CD4-positive, alpha-beta T cell treated with Interleukin-6 for 4 hours (primary cell): ENCODE measurements around the gene LINGO4.

Experiments used
- DNase-seq: peaks from one replicate; pipeline ENCODE4 v3.0.0-alpha.2; 2020; ENCODE audit warnings: mixed read lengths

LINGO4 gene

GRCh38 chr1:151805066-151805820 is at the start of gene LINGO4:
LINGO4 (minus strand) TSS chr1:151805419; CDS start chr1:151802704, 2,715 bp downstream.
- no peak for DNase-seq

GRCh38 chr1:151854658-151855057 is 49.4 kb upstream of the LINGO4 start:
- no peak for DNase-seq

- DNase-seq, result no peak
These were observed 48.3 kb upstream of the LINGO4 start, which contains the start of gene THEM5 for GRCh38 chr1:151853411-151853943. THEM5 (minus strand) TSS chr1:151853712; CDS start chr1:151853565, 147 bp downstream.

GRCh38 chr1:151852733-151853132 is 47.5 kb upstream of the LINGO4 start:
- DNase-seq, result no peak

GRCh38 chr1:151851886-151852285 is 46.7 kb upstream of the LINGO4 start:
- DNase-seq, result no peak

GRCh38 chr1:151849871-151850270 is 44.7 kb upstream of the LINGO4 start:
- DNase-seq, result no peak

GRCh38 chr1:151849126-151849525 is 43.9 kb upstream of the LINGO4 start:
- no peak for DNase-seq

GRCh38 chr1:151847867-151848596 is 42.8 kb upstream of the LINGO4 start:
- no peak for DNase-seq

GRCh38 chr1:151846686-151847237 is 41.5 kb upstream of the LINGO4 start:
- DNase-seq, result no peak

GRCh38 chr1:151846062-151846568 is 40.9 kb upstream of the LINGO4 start:
- DNase-seq, result no peak

- no peak for DNase-seq
These were observed 38.2 kb upstream of the LINGO4 start for GRCh38 chr1:151843398-151843797.

- DNase-seq, result no peak
These were observed 35.9 kb upstream of the LINGO4 start for GRCh38 chr1:151841141-151841540.

GRCh38 chr1:151840421-151840820 is 35.2 kb upstream of the LINGO4 start:
- no peak for DNase-seq

GRCh38 chr1:151839457-151840403 is 34.5 kb upstream of the LINGO4 start, which contains the start of gene C2CD4D:
C2CD4D (minus strand) TSS chr1:151839820; CDS start chr1:151838989, 831 bp downstream.
- peak; percentile 76 for DNase-seq

GRCh38 chr1:151839082-151839412 is 33.8 kb upstream of the LINGO4 start:
- DNase-seq, result no peak

- peak; percentile 51 for DNase-seq
These were observed 33.2 kb upstream of the LINGO4 start for GRCh38 chr1:151838222-151839081.

GRCh38 chr1:151837884-151838221 is 32.6 kb upstream of the LINGO4 start:
- DNase-seq, result no peak

GRCh38 chr1:151837197-151837596 is 32.0 kb upstream of the LINGO4 start:
- DNase-seq, result peak; percentile 45

- DNase-seq, result no peak
These were observed 30.4 kb upstream of the LINGO4 start for GRCh38 chr1:151835596-151835995.

- no peak for DNase-seq
These were observed 29.0 kb upstream of the LINGO4 start for GRCh38 chr1:151834239-151834638.
